H1 (cell line): ENCODE results near the gene HGFAC. TPM values are rescaled to one million over a fixed set of nuclear protein-coding genes. Genes with fewer than 3 reads are reported as not detected.

ENCODE experiments used
- CHD7 ChIP-seq: fragments of 300-600 bp; sonication (generic); IDR thresholded peaks from 2 replicates; pipeline ENCODE4 v1.7.1; 2012; ENCODE audit warnings: low read length, moderate library complexity, mild to moderate bottlenecking, inconsistent platforms; ENCODE audit not compliant: insufficient replicate concordance
- HDAC6 ChIP-seq: IDR thresholded peaks from one replicate; pipeline ENCODE4 v1.7.1; 2012; ENCODE audit warnings: low read depth, mild to moderate bottlenecking, inconsistent platforms, low read length, moderate library complexity
- USF2 ChIP-seq: IDR thresholded peaks from 2 replicates; pipeline ENCODE4 v1.6.1; 2011; ENCODE audit warnings: low read length, improper control_type of control experiment
- polyA plus RNA-seq, 7 experiments: library from polyadenylated mRNA; depleted of rRNA in 3 of 7; stranded (reverse) in 5 of 7; unstranded in 2 of 7; fragments of >200 nt in 5 of 7; fragments of 200-250 nt in 2 of 7; gene quantifications; 1 replicate in 5 of 7; 2 replicates in 1 of 7; 4 replicates in 1 of 7; pipeline versions ENCODE4 v1.2.1 to v1.2.3, GENCODE V29; 2011 to 2013; ENCODE audit warnings: missing spikeins in 2 of 7, mixed read lengths in 2 of 7
- total RNA-seq: library from RNA; stranded (reverse); fragmentation: NEBNext Ultra II Directional; extraction: Animal tissue kit (Norgen Biotek cat#: 25700); gene quantifications from 2 replicates; pipeline ENCODE4 v1.2.1, GENCODE V29; 2021

Gene HGFAC
- total and polyA plus RNA-seq, 2 of the 8 experiments (the other 6 are each of a cell fraction or from before 2014, with no cell fraction given) = 0.14 to 0.15 TPM

- TF ChIP-seq HDAC6 = no peak
- TF ChIP-seq USF2 = no peak
- TF ChIP-seq CHD7 = no peak
Observed at GRCh38 chr4:3497095-3497494, 55.3 kb downstream of the HGFAC start (continued).
